Germinal center (tissue), 1 donor: ENCODE data around the gene IL1RN.

Source experiments
- DNase-seq: peaks from one replicate; pipeline ENCODE4 v3.0.0; 2012; ENCODE audit warnings: mixed read lengths, low spot score

Gene IL1RN

DNA sequence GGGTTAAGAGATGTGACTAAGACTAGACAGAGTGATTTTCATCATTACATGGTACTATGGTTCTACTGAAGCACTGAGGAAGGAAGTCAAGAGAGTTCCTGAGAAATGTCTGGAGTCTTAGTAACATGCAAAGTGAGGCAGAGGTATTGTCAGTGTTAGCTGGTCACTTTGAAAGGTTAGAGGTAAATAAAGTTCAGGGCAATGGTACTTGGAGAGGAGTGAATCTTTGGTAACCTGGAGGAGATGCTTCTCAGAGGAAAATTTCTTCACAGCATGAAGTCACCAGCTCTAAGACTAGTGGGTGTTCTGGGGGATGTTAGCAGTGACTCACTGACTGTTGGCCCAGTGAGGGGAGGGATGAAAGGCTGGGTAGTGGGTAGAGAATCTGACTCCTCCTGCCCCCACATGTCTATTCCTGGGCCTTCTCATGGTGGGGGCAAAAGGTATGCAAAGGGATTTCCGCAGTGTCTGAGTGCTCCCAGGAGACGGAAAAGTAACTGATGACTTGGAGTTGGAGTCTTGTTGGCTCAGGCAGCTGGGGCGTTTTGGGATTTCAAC lies 23.3 kb upstream of the IL1RN start:
- DNase-seq, result no peak

- no peak for DNase-seq
Observed at GRCh38 chr2:113105047-113105785, 22.2 kb upstream of the IL1RN start.

DNA sequence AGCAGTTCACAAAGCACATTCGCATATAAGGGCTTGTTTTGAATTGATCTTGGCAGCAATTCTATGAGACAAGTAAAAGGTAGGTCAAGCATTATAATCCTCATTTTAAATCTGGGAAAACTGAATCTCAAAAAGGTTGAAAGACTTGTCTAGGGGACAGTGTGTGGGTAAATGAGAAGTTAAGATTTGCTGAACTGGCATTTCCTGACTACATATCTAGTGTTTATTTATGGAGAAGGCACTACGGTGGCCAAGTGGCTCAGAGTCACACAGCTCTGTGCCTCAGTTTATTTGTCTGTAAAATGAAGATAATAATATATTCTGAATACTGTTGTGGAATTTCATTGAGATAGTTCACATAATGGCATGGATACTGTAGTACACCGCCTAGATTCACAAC lies 16.3 kb upstream of the IL1RN start:
- DNase-seq, result no peak

- no peak for DNase-seq
Observed at GRCh38 chr2:113111823-113112287, 15.5 kb upstream of the IL1RN start.

- DNase-seq, result no peak
Observed at GRCh38 chr2:113112441-113112840, 15.0 kb upstream of the IL1RN start.

GRCh38 chr2:113112871-113113270 lies 14.5 kb upstream of the IL1RN start:
- DNase-seq, result no peak

DNA sequence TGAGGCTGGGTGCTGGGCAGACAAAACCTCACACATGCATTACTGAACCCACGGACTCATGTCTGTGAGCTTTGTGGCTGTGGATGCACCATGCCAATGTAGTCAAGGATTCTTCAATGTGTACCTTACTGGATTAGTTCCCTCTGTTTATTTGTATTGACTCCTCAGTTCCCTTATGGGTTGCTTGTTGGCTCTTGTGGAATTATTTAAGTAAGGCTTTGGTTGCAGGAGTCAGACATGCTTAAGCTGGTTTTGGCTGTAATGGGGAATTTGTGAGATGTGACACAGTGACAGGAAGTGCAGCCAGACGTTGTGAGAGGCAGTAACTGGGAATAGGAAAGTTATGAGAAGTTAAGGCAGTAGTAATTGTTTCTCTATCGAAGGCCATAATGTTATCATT lies 13.6 kb upstream of the IL1RN start:
- no peak for DNase-seq

DNA sequence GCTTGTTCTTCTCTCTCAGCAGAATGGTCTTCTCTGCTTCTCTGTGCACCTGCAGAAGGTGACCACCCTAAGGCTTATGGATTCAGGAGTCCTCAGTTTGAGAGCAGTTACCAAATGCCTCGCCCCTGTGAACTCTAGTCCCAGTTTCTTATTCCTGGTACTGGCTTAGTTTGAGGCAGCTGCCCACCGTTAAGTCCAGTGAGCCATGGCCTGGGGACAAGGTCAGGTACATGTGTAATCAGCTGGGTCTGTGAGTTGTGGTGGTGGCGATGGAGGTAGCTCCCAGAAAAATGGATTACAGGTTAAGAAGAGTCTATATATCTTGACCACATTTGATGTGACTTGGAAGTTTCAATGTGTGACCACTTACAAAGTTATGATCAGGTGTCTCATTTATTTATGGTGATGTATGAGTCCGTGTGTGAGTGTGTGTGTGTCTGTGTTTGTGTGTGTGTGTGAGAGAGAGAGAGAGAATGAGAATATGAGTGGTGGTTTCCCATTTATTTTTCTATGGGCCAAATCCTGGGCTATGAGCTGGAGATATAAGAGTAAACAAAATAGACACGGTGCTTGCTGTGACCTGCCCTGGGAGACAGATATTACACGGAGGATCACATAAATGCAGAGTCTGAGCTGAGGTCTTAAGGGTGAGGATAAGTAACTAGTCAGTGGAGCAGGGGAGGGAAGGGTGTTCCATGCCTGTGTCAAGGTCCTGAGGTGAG lies 13.0 kb upstream of the IL1RN start:
- DNase-seq, result no peak

DNA sequence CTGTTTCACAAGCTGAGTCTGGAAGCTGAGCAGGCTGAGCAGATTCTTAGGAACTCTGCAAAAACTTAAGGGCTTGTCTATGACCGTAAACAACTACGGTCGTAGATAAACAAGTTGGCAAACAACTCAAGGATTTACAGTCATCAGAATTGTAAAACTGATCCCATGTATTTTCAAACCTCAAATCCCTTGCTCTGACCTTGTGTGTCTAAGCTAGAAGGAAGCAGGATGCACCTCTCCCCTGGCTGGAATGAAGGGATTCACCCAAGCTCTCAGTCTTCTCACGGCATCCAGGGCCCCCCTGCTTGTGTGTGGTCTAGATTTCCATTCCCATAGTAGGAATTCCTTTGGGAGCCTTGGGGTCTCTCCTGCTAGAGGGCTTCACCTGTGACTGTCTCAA lies 12.4 kb upstream of the IL1RN start:
- no peak for DNase-seq

GRCh38 chr2:113116100-113116958 lies 11.1 kb upstream of the IL1RN start:
- peak; percentile 29 for DNase-seq

- DNase-seq, result no peak
Observed at GRCh38 chr2:113117541-113118262, 9.7 kb upstream of the IL1RN start.

GRCh38 chr2:113118263-113118657 lies 9.1 kb upstream of the IL1RN start:
- no peak for DNase-seq

DNA sequence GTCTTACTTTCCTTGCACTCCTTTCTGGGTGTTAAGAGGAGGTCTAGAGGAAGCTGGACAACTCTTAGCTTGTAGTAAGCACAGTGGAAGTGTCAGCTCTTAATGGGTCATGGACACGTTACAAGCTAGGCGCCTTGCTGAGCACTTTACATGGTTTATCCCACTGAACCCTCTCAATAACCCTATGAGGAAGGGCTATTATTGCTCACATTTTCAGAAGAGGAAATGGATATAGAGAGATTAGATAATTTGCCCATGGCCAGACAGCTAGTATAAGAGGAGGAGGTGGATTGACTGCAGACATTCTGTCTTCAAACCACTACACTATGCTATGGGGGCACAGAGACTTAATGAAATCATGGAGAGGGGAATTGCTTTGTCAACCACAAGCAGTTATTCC lies 8.3 kb upstream of the IL1RN start:
- no peak for DNase-seq

- DNase-seq, result no peak
Observed at GRCh38 chr2:113120861-113121260, 6.5 kb upstream of the IL1RN start.

DNA sequence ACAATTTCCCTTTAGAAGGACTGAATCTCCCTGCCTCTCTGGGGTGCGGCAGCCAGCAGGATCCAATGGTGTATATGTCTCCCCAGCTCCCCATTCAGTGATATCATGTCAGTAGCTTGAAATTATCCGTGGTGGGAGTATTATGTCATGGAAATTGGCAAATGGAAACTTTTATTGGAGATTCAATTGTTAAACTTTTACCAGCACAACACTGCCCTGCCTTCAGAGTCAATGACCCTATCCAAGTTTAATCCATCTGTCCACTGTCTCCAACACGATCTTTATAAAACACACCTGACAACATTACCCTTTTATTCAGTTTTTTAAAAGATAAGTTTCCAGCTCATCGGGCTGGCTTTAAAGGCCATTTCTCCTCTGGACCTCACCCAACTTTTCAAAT lies 5.0 kb upstream of the IL1RN start:
- DNase-seq, result no peak

GRCh38 chr2:113123726-113124125 lies 3.7 kb upstream of the IL1RN start:
- DNase-seq, result no peak

DNA sequence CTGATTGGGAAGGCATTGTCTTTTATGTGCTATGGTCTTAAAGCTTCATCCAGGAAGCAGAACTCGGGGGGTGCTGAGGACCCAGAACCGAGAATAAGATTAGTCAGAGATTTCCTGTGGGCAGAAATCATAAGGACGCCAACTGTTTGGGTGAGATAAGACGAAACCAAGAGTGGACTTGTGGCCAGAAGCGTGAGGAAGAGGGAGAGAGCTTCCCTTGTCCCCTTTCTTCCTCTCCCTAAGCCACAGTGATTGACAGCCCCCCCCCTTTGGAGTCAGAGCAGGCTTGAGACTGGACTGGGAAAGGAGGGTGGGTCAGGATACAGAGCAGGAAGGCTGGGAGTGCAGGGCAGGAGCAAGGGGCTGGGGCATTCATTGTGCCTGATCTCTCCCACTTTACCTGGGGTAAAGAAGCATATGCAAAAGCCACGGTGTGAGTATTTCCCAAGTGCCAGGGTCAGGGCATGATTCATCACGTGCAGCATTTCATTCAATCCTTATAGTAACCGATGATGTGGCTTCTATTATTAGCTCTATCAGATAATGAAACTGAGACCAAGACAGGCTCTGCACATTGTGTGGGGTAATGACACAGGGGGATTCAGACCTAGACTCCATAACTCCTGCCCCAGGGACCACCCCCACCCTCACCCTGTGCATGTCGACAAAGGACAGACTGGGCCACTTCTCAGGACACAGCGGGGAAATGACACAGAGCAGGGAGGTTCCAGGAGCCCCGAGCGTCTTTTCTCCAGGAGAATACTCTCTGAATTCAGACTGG lies 3.0 kb upstream of the IL1RN start:
- DNase-seq, result no peak

DNA sequence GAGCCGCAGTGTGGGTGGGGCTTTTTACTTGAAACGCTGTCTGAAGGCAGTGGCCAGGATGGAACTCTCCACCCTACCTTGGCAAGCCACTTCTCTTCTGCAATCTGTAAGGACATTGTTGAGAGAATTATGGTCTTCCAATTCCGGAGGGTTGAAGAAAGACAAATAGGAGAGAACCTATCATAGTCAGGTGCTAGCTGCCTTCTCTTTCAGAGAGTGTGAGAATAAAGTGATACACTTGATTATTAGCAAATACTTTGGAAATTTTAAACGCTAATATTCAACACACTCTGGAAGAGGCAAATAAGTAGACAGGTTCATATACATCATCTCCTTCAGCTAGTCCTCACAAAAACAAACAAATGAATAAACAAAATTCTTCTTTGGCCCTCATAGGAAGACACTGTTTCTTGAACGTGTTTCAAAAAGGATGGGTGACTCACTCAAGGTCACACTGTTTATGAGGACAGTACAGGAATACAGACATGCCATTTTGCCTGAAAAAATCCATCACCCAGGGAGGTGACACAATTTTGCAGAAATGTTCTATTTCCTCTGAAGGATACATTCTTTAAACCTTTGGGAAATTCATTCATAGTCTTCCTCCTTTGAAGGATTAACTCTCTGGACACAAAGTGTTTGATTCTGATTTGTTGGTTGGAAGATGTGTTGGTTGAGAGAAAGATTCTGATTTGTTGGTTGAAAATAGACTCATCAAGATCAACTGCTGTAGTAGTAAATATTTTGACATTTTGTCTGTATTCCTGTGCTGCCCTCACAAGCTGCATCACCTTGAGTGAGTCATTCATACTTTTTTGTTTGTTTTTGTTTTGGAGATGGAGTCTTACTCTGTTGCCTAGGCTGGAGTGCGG lies 2.2 kb upstream of the IL1RN start:
- DNase-seq, result no peak

- DNase-seq, result no peak
Observed at GRCh38 chr2:113127646-113128570, 510 bp downstream of the IL1RN start.
